GM18511 (cell line): ENCODE results near the gene CAPZB.
A peak's percentile ranks its signal among the peaks of the same experiment; 100 is the strongest.
"Not testable (repeated sequence)": the region's sequence is repeated elsewhere in the genome, so short reads cannot be mapped to it uniquely, and the experiment has no call there.

Experiments
- ATAC-seq: cut with Tn5 transposase; IDR thresholded peaks from one replicate; pipeline ENCODE4 v1.9.1; 2021; ENCODE audit warnings: mild to moderate bottlenecking, moderate library complexity; ENCODE audit not compliant: unreplicated experiment

CAPZB gene

DNA sequence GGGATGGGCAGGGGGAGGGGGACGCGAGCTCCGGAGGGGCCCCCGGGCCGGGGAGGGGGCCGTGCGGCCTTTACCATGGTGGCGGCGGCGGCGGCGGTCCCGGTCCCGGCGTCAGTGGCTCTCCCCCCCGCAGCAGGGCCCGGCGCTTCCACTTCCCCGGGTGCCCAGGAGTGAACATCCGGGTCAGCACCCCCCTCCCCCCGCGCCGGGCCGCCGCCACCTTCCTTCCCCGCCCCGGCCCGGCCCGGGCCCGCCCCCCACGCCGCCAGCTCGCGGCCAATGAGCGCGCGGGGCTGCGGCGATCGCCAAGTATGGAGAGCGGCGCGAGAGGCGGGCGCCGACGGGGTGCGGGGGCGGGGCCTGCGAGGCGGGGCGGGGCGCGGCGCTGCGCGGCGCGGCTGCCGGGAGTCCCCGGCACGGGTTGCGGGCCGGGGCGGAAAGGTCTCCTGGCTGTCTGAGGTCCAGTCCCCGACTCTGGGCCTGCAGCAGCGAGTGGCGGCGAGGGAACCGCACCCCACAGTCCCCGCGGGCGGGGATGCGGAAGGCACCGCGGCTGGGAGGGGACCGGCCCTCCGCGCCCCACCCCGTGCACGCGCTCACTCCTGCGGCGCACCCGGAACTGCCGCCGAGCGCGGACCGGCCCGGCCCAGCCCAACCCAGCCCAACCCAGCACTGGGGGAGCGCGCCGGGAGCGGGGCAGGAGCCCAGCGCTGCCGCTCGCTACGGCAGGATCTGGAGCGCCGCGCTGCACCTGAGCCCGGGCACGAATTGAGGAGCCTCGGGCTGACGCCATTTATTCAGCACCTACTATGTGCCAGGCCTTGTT is at the start of gene CAPZB:
TSS of gene CAPZB (minus strand) at position 178 of the 826 bp plus-strand sequence. CDS start at position 77, 101 bp downstream.
- ATAC-seq, result peak; percentile 83

DNA sequence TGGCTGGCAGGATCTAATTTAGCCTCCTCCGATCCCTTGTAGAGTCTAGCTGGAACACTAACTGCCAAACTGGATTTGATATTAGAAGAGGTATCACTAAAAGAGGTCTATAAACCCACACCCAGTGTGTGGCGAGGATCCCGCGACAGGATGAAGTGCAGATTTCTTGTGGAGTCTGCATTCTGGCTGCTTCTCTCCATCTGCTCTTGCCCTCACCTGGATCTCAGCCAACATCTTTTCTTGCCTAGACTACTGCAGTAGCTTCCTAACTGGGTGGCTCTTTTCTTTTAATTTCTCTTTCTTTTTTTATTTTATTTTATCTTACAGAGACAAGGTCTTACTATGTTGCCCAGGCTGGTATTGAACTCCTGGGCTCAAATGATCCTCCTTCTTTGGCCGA is 48.9 kb upstream of the CAPZB start:
- no peak for ATAC-seq

GRCh38 chr1:19533626-19534025 is 48.3 kb upstream of the CAPZB start:
- no peak for ATAC-seq

- ATAC-seq, result no peak
These were observed 47.2 kb upstream of the CAPZB start for GRCh38 chr1:19532519-19532918.

DNA sequence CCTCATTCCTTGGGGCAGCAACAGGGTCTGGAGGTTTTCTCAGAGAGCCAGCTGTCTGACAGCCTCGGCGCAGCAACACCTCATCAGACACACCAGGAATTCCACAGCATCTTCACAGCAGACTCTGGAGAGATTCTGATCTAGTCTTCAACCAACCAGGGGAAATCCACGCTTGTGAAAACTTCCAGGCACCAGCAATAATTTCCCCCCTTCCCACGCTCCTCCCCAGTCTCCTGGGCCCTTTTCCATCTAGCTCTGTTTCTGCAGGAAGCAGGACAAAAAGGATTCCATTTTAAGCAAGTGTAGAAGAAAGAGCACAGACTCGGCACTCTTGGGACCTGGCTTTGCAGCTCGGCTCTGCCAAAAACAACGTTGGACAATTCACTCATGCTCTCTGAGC is 44.3 kb upstream of the CAPZB start:
- ATAC-seq, result no peak

GRCh38 chr1:19528438-19528837 is 43.1 kb upstream of the CAPZB start:
- ATAC-seq, result no peak

DNA sequence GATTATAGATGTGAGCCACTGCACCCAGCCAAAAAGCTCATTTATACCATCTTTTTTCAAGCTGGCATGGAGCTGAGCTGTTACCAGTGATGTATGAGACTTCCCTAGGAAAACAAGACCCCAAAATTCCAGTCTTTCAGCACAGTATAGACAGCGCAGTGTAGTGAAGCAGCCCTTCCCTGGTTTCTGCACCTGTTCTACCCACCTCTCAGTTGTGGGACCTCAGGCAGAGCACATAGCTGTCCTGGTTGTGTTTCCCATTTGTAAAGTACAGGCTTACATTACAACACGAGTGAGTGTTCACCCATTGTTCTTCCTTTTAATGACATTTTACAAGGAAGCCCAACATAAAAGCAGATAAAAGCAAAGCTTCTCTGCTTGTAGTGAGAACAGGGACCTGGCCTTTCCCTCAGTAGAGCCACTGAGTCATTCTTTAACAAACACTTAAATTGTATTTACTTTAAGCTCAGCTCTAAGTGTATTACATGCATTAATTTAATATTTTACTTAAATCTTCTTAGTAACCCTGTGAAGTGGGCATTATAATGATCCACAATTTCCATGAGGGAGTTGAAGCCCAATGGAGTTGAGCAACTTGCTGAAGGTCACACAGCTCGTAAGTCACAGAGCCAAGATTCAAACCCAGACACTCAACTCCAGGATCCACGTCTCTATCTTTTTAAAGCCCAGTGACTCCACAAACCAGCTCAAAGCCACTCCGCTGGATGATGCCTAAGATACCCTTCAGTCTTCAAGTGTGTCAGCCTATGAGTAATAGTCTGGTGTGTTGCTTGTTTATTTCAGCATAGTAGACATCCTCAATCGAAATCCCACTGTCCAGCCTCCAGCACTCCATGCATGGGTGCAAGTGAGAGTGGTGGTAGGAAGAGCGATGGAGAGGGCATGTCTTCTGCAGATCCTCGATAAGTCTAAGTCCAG is 40.5 kb upstream of the CAPZB start:
- no peak for ATAC-seq

GRCh38 chr1:19524791-19525190 is 39.5 kb upstream of the CAPZB start:
- ATAC-seq, result no peak

- not testable (repeated sequence) for ATAC-seq
These were observed 37.2 kb upstream of the CAPZB start for GRCh38 chr1:19522570-19522969.

GRCh38 chr1:19521411-19521810 is 36.1 kb upstream of the CAPZB start:
- ATAC-seq, result no peak

GRCh38 chr1:19517017-19517416 is 31.7 kb upstream of the CAPZB start:
- no peak for ATAC-seq

DNA sequence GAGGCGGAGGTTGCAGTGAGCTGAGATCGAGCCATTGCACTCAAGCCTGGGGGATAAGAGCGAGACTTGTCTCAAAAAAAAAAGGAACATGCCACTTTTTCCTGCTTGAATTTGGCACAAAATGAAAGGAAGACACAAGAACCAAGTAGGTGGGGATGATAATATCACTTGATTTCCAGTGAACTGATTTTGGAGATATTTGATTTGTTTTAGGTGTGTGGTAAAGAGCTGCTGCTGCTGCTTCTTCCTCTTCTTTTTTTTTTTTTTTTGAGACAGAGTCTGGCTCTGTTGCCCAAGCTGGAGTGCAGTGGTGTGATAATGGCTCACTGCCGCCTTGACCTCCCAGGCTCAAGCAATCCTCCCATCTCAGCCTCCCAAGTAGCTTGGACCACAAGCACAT is 29.9 kb upstream of the CAPZB start:
- no peak for ATAC-seq

DNA sequence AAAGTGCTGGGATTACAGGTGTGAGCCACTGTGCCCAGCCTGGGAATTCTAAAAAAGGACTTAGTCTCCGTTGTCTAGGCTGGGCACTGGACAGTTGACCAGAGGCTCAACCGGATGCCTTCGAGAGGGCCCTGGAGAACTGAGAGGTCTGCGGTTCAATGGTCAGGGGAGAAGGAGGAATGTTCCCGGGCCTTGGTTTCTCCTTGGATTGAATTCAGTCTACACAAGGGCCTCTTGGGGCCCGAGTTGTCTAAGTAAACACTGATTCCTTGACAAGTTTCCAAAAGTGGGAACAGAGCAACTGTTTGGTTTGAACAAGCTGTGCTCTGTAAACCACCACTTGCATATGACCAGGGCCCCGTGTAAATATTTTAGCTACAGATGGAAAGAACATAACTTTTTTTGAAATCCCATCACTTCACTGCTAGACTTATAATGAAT is 29.1 kb upstream of the CAPZB start:
- no peak for ATAC-seq

DNA sequence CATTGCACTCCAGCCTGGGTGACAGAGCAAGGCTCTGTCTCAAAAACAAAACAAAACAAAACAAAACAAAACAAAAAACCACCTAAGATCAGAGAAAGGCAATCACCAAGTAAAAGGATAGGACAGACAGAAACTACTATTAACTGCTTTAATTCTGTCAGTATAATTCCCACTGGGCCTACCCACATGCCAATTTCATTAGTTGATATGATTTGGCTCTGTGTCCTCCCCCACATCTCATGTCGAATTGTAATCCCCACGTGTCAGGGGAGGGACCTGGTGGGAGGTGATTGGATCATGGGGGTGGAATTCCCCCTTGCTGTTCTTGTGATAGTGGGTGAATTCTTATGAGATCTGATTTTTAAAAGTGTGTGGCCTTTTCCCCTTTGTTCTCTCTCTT is 27.2 kb upstream of the CAPZB start:
- ATAC-seq, result no peak

DNA sequence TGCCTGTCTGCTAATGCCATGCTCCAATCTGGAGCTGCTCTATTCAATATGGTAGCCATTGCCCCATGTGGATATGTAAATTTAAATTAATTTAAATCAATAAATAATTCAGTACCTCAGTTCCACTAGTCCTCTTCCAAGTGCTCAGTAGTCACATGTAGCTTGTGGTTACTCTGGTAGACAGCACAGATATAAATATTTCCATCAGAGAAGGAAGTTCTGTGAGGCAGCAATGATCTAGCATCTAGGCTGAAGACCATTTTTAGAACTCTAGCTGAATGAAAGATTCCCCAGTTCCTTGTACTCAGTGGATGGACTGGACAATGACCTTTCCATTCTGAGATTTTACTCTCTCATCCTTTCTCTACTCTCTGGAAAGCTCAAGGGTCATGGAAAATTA is 25.8 kb upstream of the CAPZB start:
- ATAC-seq, result no peak

DNA sequence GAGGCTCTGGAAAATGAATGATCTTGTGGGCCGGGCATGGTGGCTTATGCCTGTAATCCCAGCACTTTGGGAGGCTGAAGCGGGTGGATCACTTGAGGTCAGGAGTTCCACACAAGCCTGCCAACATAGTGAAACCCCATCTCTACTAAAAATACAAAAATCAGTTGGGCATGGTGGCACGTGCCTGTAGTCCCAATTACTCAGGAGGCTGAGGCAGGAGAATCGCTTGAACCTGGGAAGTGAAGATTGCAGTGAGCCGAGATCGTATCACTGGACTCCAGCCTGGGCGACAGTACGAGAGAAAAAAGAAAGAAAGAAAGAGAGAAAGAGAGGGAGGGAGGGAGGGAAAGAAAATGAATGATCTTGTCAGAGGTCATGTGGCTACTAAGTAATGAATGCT is 24.3 kb upstream of the CAPZB start:
- ATAC-seq, result not testable (repeated sequence)

- ATAC-seq, result no peak
These were observed 22.2 kb upstream of the CAPZB start for GRCh38 chr1:19507516-19507915.

- no peak for ATAC-seq
These were observed 20.5 kb upstream of the CAPZB start for GRCh38 chr1:19505693-19506457.

DNA sequence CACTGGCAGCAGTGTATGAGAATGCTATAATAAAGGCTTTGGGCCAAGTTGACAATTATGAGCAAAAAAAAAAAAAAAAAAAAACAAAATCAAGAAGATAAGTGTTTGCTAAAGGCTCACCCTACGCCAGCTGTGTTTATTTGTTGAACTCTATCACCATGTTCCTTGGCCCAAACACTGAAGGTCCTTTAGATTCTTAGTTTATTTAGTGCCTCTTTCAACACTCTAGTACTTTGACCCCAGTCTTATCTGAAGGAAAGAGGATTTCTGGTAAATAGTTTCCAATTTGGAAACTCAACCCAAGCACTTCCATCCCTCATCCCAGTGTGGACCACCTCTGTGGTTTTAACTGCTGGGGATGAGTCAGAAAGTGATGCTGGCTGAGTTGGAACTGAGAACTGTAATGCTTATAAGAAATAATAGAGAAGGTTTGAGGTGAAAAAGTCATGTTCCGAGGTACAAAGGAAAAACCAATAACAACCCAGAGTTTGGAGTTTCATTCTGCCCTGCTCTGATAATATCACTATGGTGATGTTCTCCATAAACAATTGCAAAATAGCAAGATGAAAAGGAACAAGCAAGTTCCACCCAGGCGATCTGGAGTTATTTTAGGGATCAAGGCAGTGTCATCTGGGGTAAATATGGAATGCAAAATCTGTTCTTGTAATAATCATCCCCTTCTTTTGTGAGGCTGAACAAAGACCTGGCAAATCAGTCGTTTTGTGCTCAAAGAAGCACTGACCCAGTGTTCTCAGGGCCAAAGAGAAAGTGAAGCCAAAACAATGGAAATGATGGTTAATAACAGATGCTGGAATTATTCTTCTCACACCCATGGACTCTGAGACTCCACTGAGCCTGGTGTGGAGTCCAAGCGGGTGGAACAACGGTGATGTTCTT is 19.7 kb upstream of the CAPZB start:
- no peak for ATAC-seq

- ATAC-seq, result not testable (repeated sequence)
These were observed 16.9 kb upstream of the CAPZB start for GRCh38 chr1:19502284-19502683.
